ENCODE data around the gene TLX2. TPM values are rescaled to one million over a fixed set of nuclear protein-coding genes. Genes with fewer than 3 reads are reported as not detected.

The TLX2 gene
- total and polyA plus RNA-seq, 2 of the 8 experiments (the other 6 are each of a cell fraction or from before 2014, with no cell fraction given), result 0.06 to 0.17 TPM

DNA sequence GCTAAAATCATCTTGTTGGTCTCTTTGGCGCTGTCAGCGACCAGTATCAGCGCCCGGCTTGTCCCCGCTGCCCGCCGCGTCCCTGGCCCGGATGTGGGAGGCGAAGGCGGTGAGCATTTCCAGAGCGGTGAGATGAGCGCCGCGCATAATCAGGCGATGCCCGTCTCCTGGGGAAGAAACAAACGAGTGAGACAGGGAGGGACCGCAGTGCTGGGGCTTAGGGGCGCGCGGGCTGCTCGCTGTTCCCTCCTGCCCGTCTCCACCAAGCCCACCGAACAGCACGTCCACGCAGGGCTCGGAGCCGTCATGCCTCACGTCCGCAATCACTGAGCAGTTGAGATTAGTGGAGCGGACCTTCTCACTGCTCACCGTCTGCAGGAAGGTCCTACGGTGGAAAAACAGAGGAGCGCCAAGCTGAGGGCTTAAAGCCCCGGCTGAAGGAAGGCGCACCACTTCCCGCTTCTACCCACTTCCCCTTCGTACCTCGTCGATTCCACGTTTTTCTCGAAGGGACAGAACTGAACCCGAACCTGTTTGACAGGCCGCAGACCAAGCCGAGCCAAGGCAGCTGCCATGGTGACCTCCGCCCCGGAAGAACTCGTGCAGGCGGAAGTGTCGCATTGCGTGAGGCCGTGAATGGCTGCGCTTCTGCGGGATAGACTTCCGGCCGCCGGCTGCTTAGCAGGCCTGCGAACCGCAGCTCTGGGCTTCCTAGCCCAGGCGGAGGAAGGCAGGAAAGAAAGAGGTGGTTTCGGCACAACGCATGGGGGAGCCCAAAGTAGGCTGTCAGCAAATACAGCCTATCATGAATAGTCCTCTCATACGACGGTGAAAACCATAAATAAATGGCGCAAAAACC is 41.9 kb upstream of the TLX2 start, which contains the start of gene MRPL53 (continued):
- TF ChIP-seq, protein P1, sequence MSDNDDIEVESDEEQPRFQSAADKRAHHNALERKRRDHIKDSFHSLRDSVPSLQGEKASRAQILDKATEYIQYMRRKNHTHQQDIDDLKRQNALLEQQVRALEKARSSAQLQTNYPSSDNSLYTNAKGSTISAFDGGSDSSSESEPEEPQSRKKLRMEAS (IDR thresholded peaks at IDR 0.05), result peak; percentile 75
- TF ChIP-seq SIN3A (conservative IDR thresholded peaks at IDR 0.05 in 1 of 2, IDR thresholded peaks at IDR 0.05 in 1 of 2; ENCODE audit: low read depth in 1 of 2, low read length in 2 of 2), result peak in 1 of 2 experiments; percentile 96; a peak in 3 of 4 replicates
- peak; percentile 64; the same call in 1 of the 2 replicates for TF ChIP-seq TBP (IDR thresholded peaks at IDR 0.05; ENCODE audit: low read depth, low read length)
- no peak for TF ChIP-seq EZH2 (IDR thresholded peaks at IDR 0.05; ENCODE audit: low read depth, low read length, severe bottlenecking)
- TF ChIP-seq TCF12 (IDR thresholded peaks at IDR 0.05; ENCODE audit: low read depth, low read length), result 0 out of 2 replicates have a peak, but pooled peaks have one; percentile 11
- peak; percentile 80 to 95 for TF ChIP-seq POLR2A (IDR thresholded peaks at IDR 0.05; ENCODE audit: control extremely low read depth in 1 of 2, low read depth in 2 of 2, low read length in 2 of 2)
- TF ChIP-seq, protein P2, sequence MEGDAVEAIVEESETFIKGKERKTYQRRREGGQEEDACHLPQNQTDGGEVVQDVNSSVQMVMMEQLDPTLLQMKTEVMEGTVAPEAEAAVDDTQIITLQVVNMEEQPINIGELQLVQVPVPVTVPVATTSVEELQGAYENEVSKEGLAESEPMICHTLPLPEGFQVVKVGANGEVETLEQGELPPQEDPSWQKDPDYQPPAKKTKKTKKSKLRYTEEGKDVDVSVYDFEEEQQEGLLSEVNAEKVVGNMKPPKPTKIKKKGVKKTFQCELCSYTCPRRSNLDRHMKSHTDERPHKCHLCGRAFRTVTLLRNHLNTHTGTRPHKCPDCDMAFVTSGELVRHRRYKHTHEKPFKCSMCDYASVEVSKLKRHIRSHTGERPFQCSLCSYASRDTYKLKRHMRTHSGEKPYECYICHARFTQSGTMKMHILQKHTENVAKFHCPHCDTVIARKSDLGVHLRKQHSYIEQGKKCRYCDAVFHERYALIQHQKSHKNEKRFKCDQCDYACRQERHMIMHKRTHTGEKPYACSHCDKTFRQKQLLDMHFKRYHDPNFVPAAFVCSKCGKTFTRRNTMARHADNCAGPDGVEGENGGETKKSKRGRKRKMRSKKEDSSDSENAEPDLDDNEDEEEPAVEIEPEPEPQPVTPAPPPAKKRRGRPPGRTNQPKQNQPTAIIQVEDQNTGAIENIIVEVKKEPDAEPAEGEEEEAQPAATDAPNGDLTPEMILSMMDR (IDR thresholded peaks at IDR 0.05; ENCODE audit: control extremely low read depth in 1 of 3, insufficient read depth in 1 of 3, low read depth in 1 of 3, low read length in 3 of 3), result no peak
- TF ChIP-seq YY1 (IDR thresholded peaks at IDR 0.05; ENCODE audit: low read depth, low read length), result peak; percentile 93
- no peak for TF ChIP-seq MAFK (IDR thresholded peaks at IDR 0.05; ENCODE audit: low read depth, low read length)
- no peak for TF ChIP-seq JUN (IDR thresholded peaks at IDR 0.05; ENCODE audit: low read depth, low read length)
- TF ChIP-seq HDAC2 (IDR thresholded peaks at IDR 0.05; ENCODE audit: borderline replicate concordance in 1 of 2, low read depth in 2 of 2, low read length in 2 of 2), result peak in 1 of 2 experiments; percentile 94; a peak in 2 of 4 replicates
- peak; percentile 94 for TF ChIP-seq POLR2AphosphoS5 (IDR thresholded peaks at IDR 0.05; ENCODE audit: low read depth, low read length)
- TF ChIP-seq CHD2 (IDR thresholded peaks at IDR 0.05; ENCODE audit: low read length), result peak; percentile 90
- TF ChIP-seq CEBPB (IDR thresholded peaks at IDR 0.05; ENCODE audit: low read depth, low read length), result peak; percentile 34; the same call in 1 of the 2 replicates
- TF ChIP-seq, protein P3, sequence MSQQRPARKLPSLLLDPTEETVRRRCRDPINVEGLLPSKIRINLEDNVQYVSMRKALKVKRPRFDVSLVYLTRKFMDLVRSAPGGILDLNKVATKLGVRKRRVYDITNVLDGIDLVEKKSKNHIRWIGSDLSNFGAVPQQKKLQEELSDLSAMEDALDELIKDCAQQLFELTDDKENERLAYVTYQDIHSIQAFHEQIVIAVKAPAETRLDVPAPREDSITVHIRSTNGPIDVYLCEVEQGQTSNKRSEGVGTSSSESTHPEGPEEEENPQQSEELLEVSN (IDR thresholded peaks at IDR 0.05), result 0 out of 2 replicates have a peak, but pooled peaks have one; percentile 48
- peak; percentile 72; the same call in 1 of the 2 replicates for TF ChIP-seq GTF2F1 (IDR thresholded peaks at IDR 0.05; ENCODE audit: borderline replicate concordance, low read depth, low read length)
- peak; percentile 97 for TF ChIP-seq SAP30 (IDR thresholded peaks at IDR 0.05; ENCODE audit: insufficient read depth, insufficient replicate concordance, low read length)
- peak; percentile 13; the same call in 1 of the 2 replicates for TF ChIP-seq TEAD4 (IDR thresholded peaks at IDR 0.05; ENCODE audit: low read depth, low read length)
- TF ChIP-seq CTBP2 (IDR thresholded peaks at IDR 0.05; ENCODE audit: borderline replicate concordance, insufficient read depth, insufficient read length, low read length), result no peak

Data from H1 (cell line).